ENCODE results near the gene LIMS2. TPM values are rescaled to one million over a fixed set of nuclear protein-coding genes. Genes with fewer than 3 reads are reported as not detected.

Gene LIMS2
- polyA plus RNA-seq, 2 donors, result 32.4 to 58.4 TPM

DNA sequence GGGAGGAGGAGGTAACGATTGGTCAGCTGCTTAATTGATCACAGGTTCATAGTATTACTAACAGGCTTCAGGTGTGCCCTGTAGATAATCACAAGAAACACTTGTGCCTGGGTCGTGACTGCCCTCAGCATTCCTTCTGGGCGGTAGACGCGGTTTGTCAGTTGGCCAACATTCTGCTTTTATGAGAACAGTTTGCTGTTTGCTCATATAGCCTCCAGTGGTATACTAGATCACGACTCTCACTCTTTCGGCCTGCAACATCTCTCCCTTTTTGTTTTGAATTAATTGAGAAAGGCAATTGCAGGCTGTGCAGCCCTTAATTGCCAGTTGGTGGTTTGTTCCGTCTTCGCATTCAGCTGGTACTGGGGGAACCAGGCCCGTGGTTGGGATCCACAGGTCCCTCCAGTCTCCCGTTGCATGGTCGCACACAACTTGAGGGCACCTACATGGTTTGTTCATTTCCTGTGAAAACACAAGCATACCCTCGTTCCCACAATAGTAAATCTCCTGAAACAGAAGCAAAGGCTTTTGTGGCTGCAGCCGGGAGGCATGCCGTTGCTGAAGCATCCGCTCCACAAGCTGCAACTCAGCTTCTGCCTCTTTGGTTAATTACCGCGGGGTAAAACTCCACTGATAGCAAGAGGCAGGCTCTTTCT is 59.7 kb downstream of the LIMS2 start:
- Histone ChIP-seq H3K36me3 (ENCODE audit: control insufficient read depth in 2 of 2, insufficient read depth in 2 of 2, low read length in 1 of 2) (no peaks in the 10 kb centered on the region), H3K27me3 (ENCODE audit: control insufficient read depth in 1 of 2, insufficient read depth in 2 of 2, low read length in 2 of 2) (no peaks in the 10 kb centered on the region), H3K9me3 (ENCODE audit: control insufficient read depth in 2 of 2, insufficient read depth in 1 of 2, low read depth in 1 of 2, low read length in 1 of 2) (peaks cover 3 to 9% of the 10 kb centered on the region in 2 donors), H3K27ac (ENCODE audit: low read depth in 2 of 2, low read length in 1 of 2) (no peak overlapping the region), H3K4me3 (ENCODE audit: low read depth in 1 of 2, low read length in 2 of 2) (no peak overlapping the region), H3K4me1 (ENCODE audit: control insufficient read depth in 2 of 2, insufficient read depth in 2 of 2, low read length in 1 of 2) (no peaks in the 10 kb centered on the region)
- 68 to 76% methylated on average over 18 of the region's 18 CpGs for WGBS, 2 donors

DNA sequence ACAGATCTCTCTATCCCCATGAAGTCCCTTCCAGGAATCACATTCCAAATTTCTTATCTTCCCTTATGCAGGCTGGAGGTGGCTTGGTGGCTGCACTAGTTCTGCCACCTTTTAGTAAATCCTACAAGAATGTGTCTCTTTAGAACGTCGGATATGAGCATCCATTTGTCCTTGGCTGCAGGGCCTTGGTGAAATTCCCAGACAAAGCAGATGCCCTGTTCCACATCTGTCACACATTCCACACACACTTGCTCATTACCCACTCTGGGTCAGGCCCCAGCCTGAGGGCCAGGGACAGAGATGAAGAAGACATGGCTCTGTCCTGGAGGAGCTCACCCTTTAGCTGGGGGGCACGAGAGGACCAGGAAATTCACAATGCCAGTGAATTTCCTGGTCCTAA is 60.6 kb downstream of the LIMS2 start:
- H3K27ac ChIP-seq (ENCODE audit: low read depth in 2 of 2, low read length in 1 of 2), result no peak overlapping the region
- H3K9me3 ChIP-seq (ENCODE audit: control insufficient read depth in 2 of 2, insufficient read depth in 1 of 2, low read depth in 1 of 2, low read length in 1 of 2), result peaks cover 3 to 9% of the 10 kb centered on the region in 2 donors
- H3K36me3 ChIP-seq (ENCODE audit: control insufficient read depth in 2 of 2, insufficient read depth in 2 of 2, low read length in 1 of 2), result no peaks in the 10 kb centered on the region
- no peaks in the 10 kb centered on the region for H3K27me3 ChIP-seq (ENCODE audit: control insufficient read depth in 1 of 2, insufficient read depth in 2 of 2, low read length in 2 of 2)
- H3K4me3 ChIP-seq (ENCODE audit: low read depth in 1 of 2, low read length in 2 of 2), result no peak overlapping the region
- 58 to 60% methylated on average over 3 of the region's 3 CpGs for WGBS, 2 donors
- no peaks in the 10 kb centered on the region for H3K4me1 ChIP-seq (ENCODE audit: control insufficient read depth in 2 of 2, insufficient read depth in 2 of 2, low read length in 1 of 2)

DNA sequence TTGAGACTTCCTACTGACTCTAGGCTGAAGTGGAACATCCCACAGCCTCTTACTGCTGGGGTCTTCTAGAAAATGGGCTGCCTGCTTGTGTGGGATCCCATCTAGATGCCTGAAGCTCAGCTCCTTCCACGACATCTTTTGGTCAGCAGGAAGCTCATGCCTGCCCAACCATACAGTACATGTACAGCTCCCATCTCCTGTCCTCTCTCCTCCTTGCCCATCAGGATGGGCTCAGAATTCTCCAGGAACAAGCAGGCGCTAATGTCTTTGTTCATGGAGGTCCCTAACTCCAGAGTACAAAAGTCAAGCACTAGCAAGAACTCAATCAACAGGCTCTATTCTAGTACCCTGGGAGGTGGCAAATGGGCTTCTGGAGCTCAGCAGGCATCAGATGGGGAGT is 61.1 kb downstream of the LIMS2 start:
- peaks cover 3 to 9% of the 10 kb centered on the region in 2 donors for H3K9me3 ChIP-seq (ENCODE audit: control insufficient read depth in 2 of 2, insufficient read depth in 1 of 2, low read depth in 1 of 2, low read length in 1 of 2)
- H3K4me3 ChIP-seq (ENCODE audit: low read depth in 1 of 2, low read length in 2 of 2), result no peak overlapping the region
- no peak overlapping the region for H3K27ac ChIP-seq (ENCODE audit: low read depth in 2 of 2, low read length in 1 of 2)
- 87 to 88% methylated on average over 2 of the region's 2 CpGs for WGBS, 2 donors
- H3K27me3 ChIP-seq (ENCODE audit: control insufficient read depth in 1 of 2, insufficient read depth in 2 of 2, low read length in 2 of 2), result no peaks in the 10 kb centered on the region
- H3K36me3 ChIP-seq (ENCODE audit: control insufficient read depth in 2 of 2, insufficient read depth in 2 of 2, low read length in 1 of 2), result no peaks in the 10 kb centered on the region
- H3K4me1 ChIP-seq (ENCODE audit: control insufficient read depth in 2 of 2, insufficient read depth in 2 of 2, low read length in 1 of 2), result no peaks in the 10 kb centered on the region

DNA sequence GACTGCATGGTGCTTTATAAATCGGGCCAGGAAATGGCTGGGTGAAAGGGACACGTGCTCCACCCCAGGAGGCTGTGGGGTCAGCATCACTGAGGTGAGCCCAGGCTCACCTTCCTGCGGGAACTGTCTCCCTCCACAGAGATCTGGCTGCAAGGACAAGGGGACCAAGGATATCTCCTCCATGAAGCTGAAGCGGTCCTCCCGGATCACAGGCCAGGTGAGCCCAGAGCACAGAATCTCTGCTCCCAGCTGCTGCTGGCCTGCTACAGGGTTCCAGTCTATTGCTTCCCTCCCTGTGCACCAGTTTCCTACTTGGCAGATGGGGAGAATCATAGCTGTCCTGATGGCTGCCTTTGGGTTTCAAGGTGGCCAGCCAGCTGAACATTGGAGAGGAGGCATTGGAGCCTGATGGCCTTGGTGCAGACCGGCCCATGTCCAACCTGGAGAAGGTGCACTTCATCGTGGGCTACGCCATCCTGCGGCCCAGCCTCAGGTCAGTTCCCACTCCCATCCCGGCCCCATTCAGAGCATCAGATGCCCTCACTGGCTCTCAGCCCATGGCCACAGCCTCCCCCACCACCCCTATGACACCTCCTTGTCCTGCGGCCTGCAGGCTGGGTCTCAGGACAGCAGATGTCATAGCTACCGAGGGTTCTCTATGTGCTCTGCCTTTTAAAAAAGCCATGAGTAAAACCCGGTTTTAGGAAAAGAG is 63.1 kb downstream of the LIMS2 start:
- H3K4me3 ChIP-seq (ENCODE audit: low read depth in 1 of 2, low read length in 2 of 2), result no peak overlapping the region
- no peaks in the 10 kb centered on the region for H3K4me1 ChIP-seq (ENCODE audit: control insufficient read depth in 2 of 2, insufficient read depth in 2 of 2, low read length in 1 of 2)
- peaks cover 3 to 9% of the 10 kb centered on the region in 2 donors for H3K9me3 ChIP-seq (ENCODE audit: control insufficient read depth in 2 of 2, insufficient read depth in 1 of 2, low read depth in 1 of 2, low read length in 1 of 2)
- no peak overlapping the region for H3K27ac ChIP-seq (ENCODE audit: low read depth in 2 of 2, low read length in 1 of 2)
- H3K36me3 ChIP-seq (ENCODE audit: control insufficient read depth in 2 of 2, insufficient read depth in 2 of 2, low read length in 1 of 2), result no peaks in the 10 kb centered on the region
- H3K27me3 ChIP-seq (ENCODE audit: control insufficient read depth in 1 of 2, insufficient read depth in 2 of 2, low read length in 2 of 2), result no peaks in the 10 kb centered on the region
- 89 to 90% methylated on average over 13 of the region's 13 CpGs for WGBS, 2 donors

DNA sequence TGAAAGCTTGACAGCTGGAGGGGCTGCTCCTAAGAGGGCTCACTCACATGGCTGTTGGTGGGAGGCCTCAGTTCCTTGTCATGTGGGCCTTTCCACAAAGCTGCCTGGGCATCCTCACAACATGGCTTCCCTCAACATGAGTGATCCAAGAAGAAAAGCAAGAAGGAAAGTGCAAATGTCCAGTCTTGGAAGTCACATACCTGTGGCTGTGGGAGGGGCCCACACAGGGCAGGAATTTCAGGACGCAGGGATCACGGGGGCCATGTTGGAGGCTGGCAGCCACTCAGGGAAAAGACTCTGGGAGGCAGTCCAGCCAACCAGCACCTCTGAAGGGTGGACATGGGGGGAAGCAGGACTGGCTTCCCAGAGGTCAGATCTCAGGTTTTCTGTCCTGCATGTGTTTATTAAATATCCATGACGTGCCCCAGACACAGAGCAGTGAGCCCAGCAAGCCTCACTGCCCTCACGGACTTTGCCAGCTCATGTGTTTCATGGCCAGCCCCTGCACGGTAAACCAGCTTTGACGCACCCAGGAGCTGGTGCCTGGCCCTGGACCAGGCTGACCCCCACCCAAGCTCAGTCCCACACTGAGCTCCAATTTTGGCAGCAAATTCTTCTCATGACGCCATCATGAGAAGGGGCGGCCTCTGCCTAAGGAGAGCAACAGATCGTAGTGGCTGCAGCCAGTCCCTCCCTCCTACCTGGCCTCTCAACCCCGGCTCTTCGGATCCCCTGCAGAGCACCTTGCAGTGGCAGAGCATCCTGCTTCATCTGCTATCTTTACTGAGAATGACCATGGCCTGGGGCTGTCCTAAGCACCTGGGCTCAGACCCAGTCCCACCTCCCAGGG is 64.0 kb downstream of the LIMS2 start:
- Histone ChIP-seq H3K27me3 (ENCODE audit: control insufficient read depth in 1 of 2, insufficient read depth in 2 of 2, low read length in 2 of 2) (no peaks in the 10 kb centered on the region), H3K4me1 (ENCODE audit: control insufficient read depth in 2 of 2, insufficient read depth in 2 of 2, low read length in 1 of 2) (no peaks in the 10 kb centered on the region), H3K36me3 (ENCODE audit: control insufficient read depth in 2 of 2, insufficient read depth in 2 of 2, low read length in 1 of 2) (no peaks in the 10 kb centered on the region), H3K4me3 (ENCODE audit: low read depth in 1 of 2, low read length in 2 of 2) (no peak overlapping the region), H3K9me3 (ENCODE audit: control insufficient read depth in 2 of 2, insufficient read depth in 1 of 2, low read depth in 1 of 2, low read length in 1 of 2) (peaks cover 3 to 9% of the 10 kb centered on the region in 2 donors), H3K27ac (ENCODE audit: low read depth in 2 of 2, low read length in 1 of 2) (no peak overlapping the region)
- WGBS, 2 donors, result 88 to 91% methylated on average over 11 of the region's 11 CpGs

- H3K4me1 ChIP-seq (ENCODE audit: control insufficient read depth in 2 of 2, insufficient read depth in 2 of 2, low read length in 1 of 2), result no peaks in the 10 kb centered on the region
- H3K9me3 ChIP-seq (ENCODE audit: control insufficient read depth in 2 of 2, insufficient read depth in 1 of 2, low read depth in 1 of 2, low read length in 1 of 2), result peaks cover 3 to 9% of the 10 kb centered on the region in 2 donors
- H3K27me3 ChIP-seq (ENCODE audit: control insufficient read depth in 1 of 2, insufficient read depth in 2 of 2, low read length in 2 of 2), result no peaks in the 10 kb centered on the region
- 80 to 83% methylated on average over 1 of the region's 1 CpG for WGBS, 2 donors
- no peak overlapping the region for H3K4me3 ChIP-seq (ENCODE audit: low read depth in 1 of 2, low read length in 2 of 2)
- no peak overlapping the region for H3K27ac ChIP-seq (ENCODE audit: low read depth in 2 of 2, low read length in 1 of 2)
- no peaks in the 10 kb centered on the region for H3K36me3 ChIP-seq (ENCODE audit: control insufficient read depth in 2 of 2, insufficient read depth in 2 of 2, low read length in 1 of 2)
These were observed 64.8 kb downstream of the LIMS2 start for GRCh38 chr2:127610561-127610960.

GRCh38 chr2:127609818-127610217 is 65.5 kb downstream of the LIMS2 start:
- no peaks in the 10 kb centered on the region for H3K4me1 ChIP-seq (ENCODE audit: control insufficient read depth in 2 of 2, insufficient read depth in 2 of 2, low read length in 1 of 2)
- H3K27ac ChIP-seq (ENCODE audit: low read depth in 2 of 2, low read length in 1 of 2), result no peak overlapping the region
- no peak overlapping the region for H3K4me3 ChIP-seq (ENCODE audit: low read depth in 1 of 2, low read length in 2 of 2)
- H3K9me3 ChIP-seq (ENCODE audit: control insufficient read depth in 2 of 2, insufficient read depth in 1 of 2, low read depth in 1 of 2, low read length in 1 of 2), result peaks cover 3 to 9% of the 10 kb centered on the region in 2 donors
- H3K36me3 ChIP-seq (ENCODE audit: control insufficient read depth in 2 of 2, insufficient read depth in 2 of 2, low read length in 1 of 2), result no peaks in the 10 kb centered on the region
- 95 to 97% methylated on average over 8 of the region's 8 CpGs for WGBS, 2 donors
- no peaks in the 10 kb centered on the region for H3K27me3 ChIP-seq (ENCODE audit: control insufficient read depth in 1 of 2, insufficient read depth in 2 of 2, low read length in 2 of 2)

DNA sequence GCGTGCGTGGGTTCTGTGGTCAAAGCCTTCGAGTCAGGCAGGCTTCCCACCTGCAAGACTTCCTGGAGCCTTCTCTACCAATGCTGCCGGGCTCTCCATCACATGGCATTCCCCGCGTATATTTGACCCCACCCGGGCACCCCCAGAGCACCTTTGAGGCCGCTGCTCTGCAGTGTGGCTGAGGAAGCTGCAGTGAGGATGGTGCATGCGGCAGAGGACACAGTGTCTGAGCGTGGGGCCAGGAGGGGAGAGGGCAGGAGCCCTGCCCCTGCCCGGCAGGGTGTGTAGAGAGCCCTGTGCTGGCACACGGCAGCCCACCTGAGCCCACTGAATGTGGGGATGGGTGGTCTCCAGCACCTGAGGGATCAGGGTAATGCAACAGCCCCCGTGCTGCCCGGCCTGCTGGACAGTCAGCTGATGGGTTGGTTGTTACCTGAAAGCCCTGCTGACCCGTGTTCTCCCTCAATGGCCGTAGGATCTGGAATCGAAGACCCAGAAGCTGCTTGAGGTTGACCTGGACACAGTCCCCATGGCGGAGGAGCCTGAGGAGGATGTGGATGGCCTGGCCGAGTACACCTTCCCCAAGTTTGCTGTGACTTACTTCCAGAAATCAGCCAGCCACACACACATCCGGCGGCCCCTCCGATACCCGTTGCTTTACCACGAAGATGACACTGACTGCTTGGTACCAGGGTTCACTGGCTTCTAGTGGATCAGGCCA is 66.1 kb downstream of the LIMS2 start:
- Histone ChIP-seq H3K4me3 (ENCODE audit: low read depth in 1 of 2, low read length in 2 of 2) (no peak overlapping the region), H3K36me3 (ENCODE audit: control insufficient read depth in 2 of 2, insufficient read depth in 2 of 2, low read length in 1 of 2) (no peaks in the 10 kb centered on the region), H3K9me3 (ENCODE audit: control insufficient read depth in 2 of 2, insufficient read depth in 1 of 2, low read depth in 1 of 2, low read length in 1 of 2) (peaks cover 3 to 9% of the 10 kb centered on the region in 2 donors), H3K27me3 (ENCODE audit: control insufficient read depth in 1 of 2, insufficient read depth in 2 of 2, low read length in 2 of 2) (no peaks in the 10 kb centered on the region), H3K4me1 (ENCODE audit: control insufficient read depth in 2 of 2, insufficient read depth in 2 of 2, low read length in 1 of 2) (no peaks in the 10 kb centered on the region), H3K27ac (ENCODE audit: low read depth in 2 of 2, low read length in 1 of 2) (no peak overlapping the region)
- 88 to 91% methylated on average over 24 of the region's 24 CpGs for WGBS, 2 donors
